PC-3 (cell line): ENCODE measurements around the gene CLIC5. TPM values are rescaled to one million over a fixed set of nuclear protein-coding genes. Genes with fewer than 3 reads are reported as not detected.
"Not testable (repeated sequence)": the region's sequence is repeated elsewhere in the genome, so short reads cannot be mapped to it uniquely, and the experiment has no call there.

ENCODE experiments used
- ATAC-seq: fragments of 200-7000 bp; cut with Tn5 transposase; 2 replicates; pipeline ENCODE4 v1.9.1; 2020; ENCODE audit warnings: mild to moderate bottlenecking, moderate library complexity
- BruUV-seq: library from RNA; stranded (reverse); fragments of 400-500 nt; replicated peaks from 2 replicates; lab custom pipeline; 2021; lab: Mats Ljungman, UMichigan
- CTCF ChIA-PET: fragments of 300-600 bp; sonication (Branson Sonifier 250); formaldehyde crosslinking; loops from one replicate; lab custom pipeline; 2022; ENCODE audit warnings: antibody characterized with exemption; lab: Charles Lee
- POLR2A ChIA-PET: fragments of 300-600 bp; sonication (Branson Sonifier 250); formaldehyde crosslinking; loops from one replicate; lab custom pipeline; 2022; ENCODE audit warnings: antibody characterized with exemption; ENCODE audit not compliant: unreplicated experiment; lab: Charles Lee
- DNase-seq: peaks from one replicate; pipeline ENCODE4 v3.0.0-alpha.2; 2015
- H2AFZ ChIP-seq: fragments of 300-600 bp; sonication (generic); 2 replicates; pipeline ENCODE4 v1.6.0; 2016; ENCODE audit warnings: antibody characterized with exemption, low read length
- H3F3A ChIP-seq: fragments of 300-600 bp; sonication (generic); one replicate; pipeline ENCODE4 v1.6.0; 2017; ENCODE audit warnings: antibody characterized with exemption, low read length, control low read depth, mild to moderate bottlenecking; ENCODE audit not compliant: unreplicated experiment
- H3K27ac ChIP-seq: fragments of 300-600 bp; sonication (generic); 2 replicates; pipeline ENCODE4 v1.5.1; 2016; ENCODE audit warnings: mild to moderate bottlenecking, low read length
- H3K27me3 ChIP-seq: fragments of 300-600 bp; sonication (generic); 2 replicates; pipeline ENCODE4 v1.6.1; 2016; ENCODE audit warnings: low read length, mixed read lengths
- H3K36me3 ChIP-seq: fragments of 300-600 bp; sonication (generic); 2 replicates; pipeline ENCODE4 v1.6.1; 2016; ENCODE audit warnings: low read depth, mixed run types, low read length, mixed read lengths
- H3K4me1 ChIP-seq: fragments of 300-600 bp; sonication (generic); 2 replicates; pipeline ENCODE4 v1.5.1; 2016; ENCODE audit warnings: low read length; ENCODE audit not compliant: insufficient read depth
- H3K4me2 ChIP-seq: fragments of 300-600 bp; sonication (generic); 2 replicates; pipeline ENCODE4 v1.6.0; 2016; ENCODE audit warnings: low read length
- H3K4me3 ChIP-seq: fragments of 300-600 bp; sonication (generic); 2 replicates; pipeline ENCODE4 v1.5.1; 2016; ENCODE audit warnings: mild to moderate bottlenecking, low read length, mixed read lengths
- H3K79me2 ChIP-seq: fragments of 300-600 bp; sonication (generic); 2 replicates; pipeline ENCODE4 v1.6.1; 2017; ENCODE audit warnings: low read length, mixed read lengths
- H3K9ac ChIP-seq: fragments of 300-600 bp; sonication (generic); 2 replicates; pipeline ENCODE4 v1.6.0; 2016; ENCODE audit warnings: mild to moderate bottlenecking, low read length
- H3K9me2 ChIP-seq: fragments of 300-600 bp; sonication (generic); replicated peaks from 2 replicates; pipeline ENCODE4 v1.6.1; 2016; ENCODE audit warnings: mixed run types, low read length, mixed read lengths
- H3K9me3 ChIP-seq: fragments of 300-600 bp; sonication (generic); 2 replicates; pipeline ENCODE4 v1.6.1; 2016; ENCODE audit warnings: low read length, mixed read lengths
- H4K20me1 ChIP-seq: fragments of 300-600 bp; sonication (generic); 2 replicates; pipeline ENCODE4 v1.6.1; 2016; ENCODE audit warnings: low read length, mixed read lengths
- CTCF ChIP-seq: fragments of 300-600 bp; sonication (generic); conservative IDR thresholded peaks from 2 replicates; pipeline ENCODE4 v1.5.1; 2017; ENCODE audit warnings: antibody characterized with exemption, low read depth, mild to moderate bottlenecking, low read length
- EZH2 ChIP-seq: fragments of 300-600 bp; sonication (generic); IDR thresholded peaks from one replicate; pipeline ENCODE4 v1.6.1; 2017; ENCODE audit warnings: antibody characterized with exemption, mild to moderate bottlenecking, low read length; ENCODE audit not compliant: unreplicated experiment
- EZH2phosphoT487 ChIP-seq: fragments of 300-600 bp; sonication (generic); IDR thresholded peaks from 2 replicates; pipeline ENCODE4 v1.6.1; 2018; ENCODE audit warnings: mild to moderate bottlenecking, antibody characterized with exemption, low read length, borderline replicate concordance
- intact Hi-C: fragments of 100-400 bp; cut with micrococcal nuclease; formaldehyde crosslinking; loops from 2 replicates; pipeline ENCODE4 v1.9.0; 2023
- total RNA-seq: library from RNA; depleted of rRNA; stranded (reverse); fragments of >200 nt; gene quantifications from 2 replicates; pipeline ENCODE4 v1.2.3, GENCODE V29; 2014

Gene CLIC5
- total RNA-seq, 1 experiment from 2014 or later: not detected

GRCh38 chr6:45927421-45928320, 88.0 kb downstream of the CLIC5 start:
- Histone ChIP-seq H3K4me2 (no peak overlapping the region), H3K9me3 (no peaks in the 10 kb centered on the region), H3K4me1 (peaks cover 23% of the 10 kb centered on the region), H3K9ac (no peak overlapping the region), H3K79me2 (no peaks in the 10 kb centered on the region), H3F3A (no peaks in the 10 kb centered on the region), H3K9me2 (no peaks in the 10 kb centered on the region), H3K36me3 (no peaks in the 10 kb centered on the region), H3K4me3 (no peak overlapping the region), H3K27ac (no peak overlapping the region), H4K20me1 (no peaks in the 10 kb centered on the region), H3K27me3 (peaks cover 11% of the 10 kb centered on the region), H2AFZ (no peak overlapping the region)
- BruUV-seq: no TSS peak
- DNase-seq (no peak), ATAC-seq (no peak)
- intact Hi-C loops: no loop called here
- CTCF ChIA-PET: no interaction called here
- TF ChIP-seq EZH2: no peak
- no peak for TF ChIP-seq EZH2phosphoT487
- TF ChIP-seq CTCF: no peak
- POLR2A ChIA-PET: no interaction called here

GRCh38 chr6:45926423-45926822, 89.2 kb downstream of the CLIC5 start:
- CTCF ChIA-PET, H3F3A ChIP-seq, H3K36me3 ChIP-seq, H3K9ac ChIP-seq, DNase-seq, H3K9me3 ChIP-seq, intact Hi-C loops, H3K4me3 ChIP-seq, BruUV-seq, H3K4me2 ChIP-seq, H3K27me3 ChIP-seq, H3K79me2 ChIP-seq, H3K9me2 ChIP-seq, H3K27ac ChIP-seq, POLR2A ChIA-PET, H2AFZ ChIP-seq, H4K20me1 ChIP-seq, ATAC-seq: not testable (repeated sequence)
- TF ChIP-seq CTCF: peak; percentile 24; the same call in 1 of the 2 replicates
- peaks cover 26% of the 10 kb centered on the region for H3K4me1 ChIP-seq

GRCh38 chr6:45924763-45925342, 90.8 kb downstream of the CLIC5 start:
- Histone ChIP-seq H4K20me1 (no peaks in the 10 kb centered on the region), H3K4me2 (peak overlapping the region; percentile 61), H3K27me3 (no peaks in the 10 kb centered on the region), H3K9me3 (no peaks in the 10 kb centered on the region), H3K9me2 (no peaks in the 10 kb centered on the region), H3K4me1 (peaks cover 33% of the 10 kb centered on the region), H2AFZ (no peak overlapping the region), H3K9ac (no peak overlapping the region), H3K4me3 (no peak overlapping the region), H3K36me3 (no peaks in the 10 kb centered on the region), H3K79me2 (no peaks in the 10 kb centered on the region), H3K27ac (no peak overlapping the region), H3F3A (no peaks in the 10 kb centered on the region)
- BruUV-seq: no TSS peak
- no peak for TF ChIP-seq EZH2
- no peak for TF ChIP-seq EZH2phosphoT487
- TF ChIP-seq CTCF: no peak
- DNase-seq (peak; percentile 8), ATAC-seq (no peak)
- CTCF ChIA-PET: no interaction called here
- intact Hi-C loops: loop anchor here (5.0 kb wide), 3 partner anchors 1193 to 1448 kb away; no protein-coding TSS in a partner anchor
- POLR2A ChIA-PET: no interaction called here
